Measurements from ENCODE around the gene ZNF777. TPM values are rescaled to one million over a fixed set of nuclear protein-coding genes. Genes with fewer than 3 reads are reported as not detected.

ZNF777 gene
- total RNA-seq, 1 experiment from 2014 or later = 15.6 TPM

DNA sequence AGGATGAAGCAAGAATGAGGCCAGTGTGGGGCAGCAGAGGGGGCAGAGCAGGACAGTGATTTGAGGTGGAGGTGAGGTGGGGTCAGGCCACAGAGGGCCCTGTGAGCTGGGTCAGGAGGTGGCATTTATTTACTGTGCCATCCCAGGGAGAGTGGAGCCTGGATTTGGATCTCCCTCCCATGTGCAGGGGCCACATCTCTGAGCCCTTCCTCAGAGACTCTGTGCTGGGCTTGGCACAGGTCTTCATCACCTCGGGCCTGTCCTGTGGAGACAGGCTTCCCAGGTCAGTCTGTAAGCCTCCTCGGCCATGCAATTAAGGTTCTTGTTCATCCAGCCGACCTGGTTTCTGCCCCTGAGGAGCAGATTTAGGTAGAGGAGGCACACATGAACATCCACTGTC is 40.9 kb downstream of the ZNF777 start:
- Histone ChIP-seq H3K56ac (ENCODE audit: insufficient read length, low read depth, low read length) (no peak overlapping the region), H3K9me3 (ENCODE audit: control insufficient read depth, low read depth, low read length) (no peaks in the 10 kb centered on the region), H2BK15ac (ENCODE audit: low read depth, low read length) (no peak overlapping the region), H3K4me2 (ENCODE audit: insufficient read depth, insufficient read length, low read length) (no peak overlapping the region), H4K8ac (replicated peaks; ENCODE audit: insufficient read length, low read depth, low read length) (no peak overlapping the region), H4K5ac (ENCODE audit: insufficient read length, low read depth, low read length) (no peak overlapping the region), H3K23me2 (ENCODE audit: insufficient read length, low read depth, low read length, poor library complexity, severe bottlenecking) (peaks cover 11% of the 10 kb centered on the region), H3K14ac (ENCODE audit: insufficient read depth, low read length) (no peak overlapping the region), H3K4me1 (ENCODE audit: insufficient read depth, low read length) (no peaks in the 10 kb centered on the region), H3K79me1 (ENCODE audit: insufficient read depth, low read depth, low read length, poor library complexity, severe bottlenecking) (no peaks in the 10 kb centered on the region), H2BK20ac (ENCODE audit: low read depth, low read length, poor library complexity, severe bottlenecking) (no peak overlapping the region), H3T11ph (ENCODE audit: low read length) (no peak overlapping the region), H2BK5ac (ENCODE audit: insufficient read length, low read length) (no peak overlapping the region), H2BK12ac (ENCODE audit: insufficient read length, low read depth, low read length) (no peak overlapping the region), H4K91ac (ENCODE audit: insufficient read length, low read depth, low read length) (no peak overlapping the region), H3K23ac (ENCODE audit: insufficient read length, low read depth, low read length) (no peak overlapping the region), H3K27me3 (ENCODE audit: insufficient read depth, low read length) (no peaks in the 10 kb centered on the region), H3K18ac (ENCODE audit: insufficient read length, low read depth, low read length) (no peak overlapping the region), H3K9ac (ENCODE audit: extremely low read depth, insufficient read length, low read length) (no peak overlapping the region), H3K4ac (ENCODE audit: low read depth, low read length) (no peak overlapping the region), H4K20me1 (ENCODE audit: control insufficient read depth, insufficient read depth, insufficient read length) (no peaks in the 10 kb centered on the region), H2AK5ac (ENCODE audit: insufficient read length, low read length) (no peak overlapping the region), H3K27ac (ENCODE audit: insufficient read length, low read depth, low read length) (no peak overlapping the region), H3K79me2 (ENCODE audit: insufficient read depth, low read length) (no peaks in the 10 kb centered on the region), H2AFZ (ENCODE audit: low read length) (no peak overlapping the region), H2BK120ac (ENCODE audit: low read depth, low read length, poor library complexity, severe bottlenecking) (no peak overlapping the region)
- H3K4me1 Mint-ChIP-seq = peaks cover 0 to 5% of the 10 kb centered on the region in 2 experiments; a peak in 2 of 4 replicates
- peak overlapping the region in 1 of 2 experiments; percentile 4; a peak in 1 of 5 replicates for H3K4me3 Mint-ChIP-seq
- WGBS (ENCODE audit: extremely low coverage, insufficient read length, low lambda C conversion rate) = no CpG with 5 or more reads among the region's 3 CpGs
- TF ChIP-seq, protein P1, sequence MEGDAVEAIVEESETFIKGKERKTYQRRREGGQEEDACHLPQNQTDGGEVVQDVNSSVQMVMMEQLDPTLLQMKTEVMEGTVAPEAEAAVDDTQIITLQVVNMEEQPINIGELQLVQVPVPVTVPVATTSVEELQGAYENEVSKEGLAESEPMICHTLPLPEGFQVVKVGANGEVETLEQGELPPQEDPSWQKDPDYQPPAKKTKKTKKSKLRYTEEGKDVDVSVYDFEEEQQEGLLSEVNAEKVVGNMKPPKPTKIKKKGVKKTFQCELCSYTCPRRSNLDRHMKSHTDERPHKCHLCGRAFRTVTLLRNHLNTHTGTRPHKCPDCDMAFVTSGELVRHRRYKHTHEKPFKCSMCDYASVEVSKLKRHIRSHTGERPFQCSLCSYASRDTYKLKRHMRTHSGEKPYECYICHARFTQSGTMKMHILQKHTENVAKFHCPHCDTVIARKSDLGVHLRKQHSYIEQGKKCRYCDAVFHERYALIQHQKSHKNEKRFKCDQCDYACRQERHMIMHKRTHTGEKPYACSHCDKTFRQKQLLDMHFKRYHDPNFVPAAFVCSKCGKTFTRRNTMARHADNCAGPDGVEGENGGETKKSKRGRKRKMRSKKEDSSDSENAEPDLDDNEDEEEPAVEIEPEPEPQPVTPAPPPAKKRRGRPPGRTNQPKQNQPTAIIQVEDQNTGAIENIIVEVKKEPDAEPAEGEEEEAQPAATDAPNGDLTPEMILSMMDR (conservative IDR thresholded peaks at IDR 0.05) = no peak
- peaks cover 18% of the 10 kb centered on the region for H3K27me3 Mint-ChIP-seq (ENCODE audit: low read depth)
- no peak overlapping the region for H3K27ac Mint-ChIP-seq
- H3K36me3 Mint-ChIP-seq (ENCODE audit: insufficient read depth in 1 of 3, low read depth in 3 of 3) = no peaks in the 10 kb centered on the region
- H3K9me3 Mint-ChIP-seq = no peaks in the 10 kb centered on the region; a peak in 1 of 5 replicates
- DNase-seq = no peak

All from H9 (cell line).